Hepatocyte (in vitro differentiated cells): Measurements from ENCODE around the gene OGFOD1. TPM values are rescaled to one million over a fixed set of nuclear protein-coding genes. Genes with fewer than 3 reads are reported as not detected.

Experiments
- DNase-seq: peaks from one replicate; pipeline ENCODE4 v3.0.0-alpha.2; 2016; ENCODE audit warnings: low spot score
- H2AFZ ChIP-seq: fragments of 200-600 bp; sonication (generic); 2 replicates; pipeline ENCODE4 v1.6.0; 2016; ENCODE audit warnings: antibody characterized with exemption, mild to moderate bottlenecking
- H3K27ac ChIP-seq: fragments of 200-600 bp; sonication (generic); 2 replicates; pipeline ENCODE4 v1.5.1; 2016; ENCODE audit warnings: mild to moderate bottlenecking
- H3K27me3 ChIP-seq: fragments of 200-600 bp; sonication (generic); 2 replicates; pipeline ENCODE4 v1.6.1; 2016
- H3K36me3 ChIP-seq: fragments of 200-600 bp; sonication (generic); replicated peaks from 2 replicates; pipeline ENCODE4 v1.5.1; 2016; ENCODE audit warnings: low read depth; ENCODE audit not compliant: insufficient read depth
- H3K4me1 ChIP-seq: fragments of 200-600 bp; sonication (generic); 2 replicates; pipeline ENCODE4 v1.5.1; 2016; ENCODE audit warnings: mild to moderate bottlenecking, moderate library complexity; ENCODE audit not compliant: insufficient read depth
- H3K4me2 ChIP-seq: fragments of 200-600 bp; sonication (generic); 2 replicates; pipeline ENCODE4 v1.6.0; 2016
- H3K4me3 ChIP-seq: fragments of 200-600 bp; sonication (generic); 2 replicates; pipeline ENCODE4 v1.5.1; 2016; ENCODE audit warnings: mild to moderate bottlenecking
- H3K79me2 ChIP-seq: fragments of 200-600 bp; sonication (generic); 2 replicates; pipeline ENCODE4 v1.6.0; 2017; ENCODE audit warnings: mild to moderate bottlenecking
- H3K9me2 ChIP-seq: fragments of 200-600 bp; sonication (generic); replicated peaks from 2 replicates; pipeline ENCODE4 v1.6.0; 2017; ENCODE audit warnings: mild to moderate bottlenecking; ENCODE audit not compliant: insufficient read depth
- H3K9me3 ChIP-seq: fragments of 200-600 bp; sonication (generic); 2 replicates; pipeline ENCODE4 v1.5.1; 2016; ENCODE audit warnings: low read depth, mild to moderate bottlenecking
- H4K20me1 ChIP-seq: fragments of 200-600 bp; sonication (generic); 2 replicates; pipeline ENCODE4 v1.6.0; 2016; ENCODE audit warnings: mild to moderate bottlenecking; ENCODE audit not compliant: insufficient read depth, poor library complexity, severe bottlenecking
- CTCF ChIP-seq: fragments of 200-600 bp; sonication (generic); IDR thresholded peaks from 2 replicates; pipeline ENCODE4 v1.5.1; 2016; ENCODE audit warnings: antibody characterized with exemption, mild to moderate bottlenecking; ENCODE audit not compliant: poor library complexity
- EZH2 ChIP-seq: fragments of 200-600 bp; sonication (generic); IDR thresholded peaks from 2 replicates; pipeline ENCODE4 v1.6.1; 2016; ENCODE audit warnings: antibody characterized with exemption, mild to moderate bottlenecking, borderline replicate concordance
- EZH2phosphoT487 ChIP-seq: fragments of 200-600 bp; sonication (generic); IDR thresholded peaks from one replicate; pipeline ENCODE4 v1.6.1; 2018; ENCODE audit warnings: antibody characterized with exemption, mild to moderate bottlenecking, low read depth, moderate library complexity; ENCODE audit not compliant: unreplicated experiment, severe bottlenecking
- WGBS: methylation state at CpG from one replicate; pipeline ENCODE4 v1.1.6; 2016; ENCODE audit warnings: low lambda C conversion rate; ENCODE audit errors: missing lambda C conversion rate; 5-methylcytosine and 5-hydroxymethylcytosine counted together
- polyA plus RNA-seq: library from polyadenylated mRNA; unstranded; fragments of >200 nt; fragmentation: Nextera tagmentation; extraction: Ambion mirVana; gene quantifications from 2 replicates; pipeline ENCODE4 v1.2.1, GENCODE V29; 2016
- total RNA-seq: library from RNA; depleted of rRNA; stranded (reverse); fragments of >200 nt; gene quantifications from 2 replicates; pipeline ENCODE4 v1.2.3, GENCODE V29; 2014

OGFOD1 gene
- total and polyA plus RNA-seq, 2 experiments from 2014 or later = 55.5 to 58.9 TPM

GRCh38 chr16:56448005-56448404, 3.3 kb upstream of the OGFOD1 start:
- H3K4me2 ChIP-seq = peak overlapping the region; percentile 94

GRCh38 chr16:56450275-56450985, 924 bp upstream of the OGFOD1 start:
- peak overlapping the region; percentile 73 for H2AFZ ChIP-seq

More at GRCh38 chr16:56448005-56448404, 3.3 kb upstream of the OGFOD1 start:
- no peaks in the 10 kb centered on the region for H3K36me3 ChIP-seq
- H3K27me3 ChIP-seq = no peaks in the 10 kb centered on the region
- peaks cover 80% of the 10 kb centered on the region for H3K79me2 ChIP-seq
- H3K9me2 ChIP-seq = no peaks in the 10 kb centered on the region
- H3K4me1 ChIP-seq = peaks cover 26% of the 10 kb centered on the region
- no peak overlapping the region for H3K27ac ChIP-seq
- H3K4me3 ChIP-seq = no peak overlapping the region
- DNase-seq = no peak
- peaks cover 17% of the 10 kb centered on the region for H4K20me1 ChIP-seq
- no peaks in the 10 kb centered on the region for H3K9me3 ChIP-seq
- no peak for TF ChIP-seq EZH2phosphoT487
- no peak for TF ChIP-seq CTCF
- no peak for TF ChIP-seq EZH2
- H2AFZ ChIP-seq = no peak overlapping the region

GRCh38 chr16:56451753-56452689, 667 bp downstream of the OGFOD1 start:
- H3K9me3 ChIP-seq = no peaks in the 10 kb centered on the region
- 9% methylated on average over 31 of the region's 31 CpGs for WGBS
- DNase-seq = peak; percentile 68
- TF ChIP-seq EZH2 (no peak), EZH2phosphoT487 (no peak), CTCF (no peak)
- H4K20me1 ChIP-seq = peaks cover 17% of the 10 kb centered on the region
- H3K4me1 ChIP-seq = peaks cover 26% of the 10 kb centered on the region
- H3K27me3 ChIP-seq = no peaks in the 10 kb centered on the region
- no peaks in the 10 kb centered on the region for H3K36me3 ChIP-seq
- H3K4me2 ChIP-seq = peak overlapping the region; percentile 89
- no peaks in the 10 kb centered on the region for H3K9me2 ChIP-seq
- H3K27ac ChIP-seq = peak overlapping the region; percentile 84
- peaks cover 66% of the 10 kb centered on the region for H3K79me2 ChIP-seq
- peak overlapping the region; percentile 58 for H2AFZ ChIP-seq
- peak overlapping the region; percentile 27 for H3K4me3 ChIP-seq

More at GRCh38 chr16:56450275-56450985, 924 bp upstream of the OGFOD1 start:
- Histone ChIP-seq H3K4me1 (peaks cover 26% of the 10 kb centered on the region), H3K27ac (peak overlapping the region; percentile 84), H3K27me3 (no peaks in the 10 kb centered on the region), H3K9me2 (no peaks in the 10 kb centered on the region), H3K4me3 (peak overlapping the region; percentile 73), H3K36me3 (no peaks in the 10 kb centered on the region), H3K4me2 (peak overlapping the region; percentile 94), H3K9me3 (no peaks in the 10 kb centered on the region), H3K79me2 (peaks cover 82% of the 10 kb centered on the region), H4K20me1 (peaks cover 17% of the 10 kb centered on the region)
- WGBS = 7% methylated on average over 18 of the region's 18 CpGs
- TF ChIP-seq EZH2 = no peak
- no peak for TF ChIP-seq EZH2phosphoT487
- no peak for TF ChIP-seq CTCF
- DNase-seq = peak; percentile 18
